Measurements from ENCODE around the gene CIBAR2.

Gene CIBAR2

DNA sequence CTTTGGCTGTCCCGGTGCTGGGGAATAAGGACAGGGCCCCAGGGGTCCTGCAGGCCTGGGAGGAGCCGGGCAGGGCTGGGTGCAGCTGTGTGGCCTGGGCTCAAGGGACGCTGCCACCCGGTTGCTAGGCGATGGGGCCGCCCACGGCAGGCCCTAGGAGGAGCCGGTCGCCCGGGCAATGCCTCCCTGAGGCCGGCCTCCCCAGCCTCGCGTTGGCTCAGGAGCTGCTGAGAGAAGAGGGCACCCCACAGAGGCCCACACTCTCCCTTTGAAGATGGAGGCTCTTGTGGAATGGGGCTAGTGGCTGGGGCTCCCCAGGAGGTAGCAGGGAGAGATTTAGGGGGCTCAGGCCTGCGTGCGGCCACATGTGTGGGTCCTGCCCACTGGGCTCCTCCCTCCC is at the start of gene CIBAR2:
TSS of gene CIBAR2 (minus strand) at position 109 of the 400 bp plus-strand sequence. CDS start 120 bp downstream, outside the sequence.
- Histone ChIP-seq H3K27me3 (ENCODE audit: low read depth, low read length) (no peaks in the 10 kb centered on the region), H3K27ac (ENCODE audit: low read length) (no peak within 1 kb of the TSS), H3K4me1 (ENCODE audit: control insufficient read depth in 1 of 2, insufficient read depth in 2 of 2, low read length in 2 of 2) (no peaks in the 10 kb centered on the region), H3K4me3 (ENCODE audit: low read depth in 1 of 2, low read length in 2 of 2) (no peak within 1 kb of the TSS), H3K36me3 (ENCODE audit: control insufficient read depth in 1 of 2, insufficient read depth in 2 of 2, low read length in 2 of 2) (no peaks in the 10 kb centered on the region), H3K9me3 (ENCODE audit: control insufficient read depth in 1 of 2, low read length in 2 of 2) (no peaks in the 10 kb centered on the region)

GRCh38 chr16:85159179-85159980 is 47.1 kb upstream of the CIBAR2 start:
- H3K27ac ChIP-seq (ENCODE audit: low read length): no peak overlapping the region
- H3K9me3 ChIP-seq (ENCODE audit: control insufficient read depth in 1 of 2, low read length in 2 of 2): no peaks in the 10 kb centered on the region
- no peak overlapping the region for H3K4me3 ChIP-seq (ENCODE audit: low read depth in 1 of 2, low read length in 2 of 2)
- peaks cover 6 to 30% of the 10 kb centered on the region in 2 donors for H3K4me1 ChIP-seq (ENCODE audit: control insufficient read depth in 1 of 2, insufficient read depth in 2 of 2, low read length in 2 of 2)
- no peaks in the 10 kb centered on the region for H3K27me3 ChIP-seq (ENCODE audit: low read depth, low read length)
- H3K36me3 ChIP-seq (ENCODE audit: control insufficient read depth in 1 of 2, insufficient read depth in 2 of 2, low read length in 2 of 2): no peaks in the 10 kb centered on the region

GRCh38 chr16:85158743-85159178 is 46.5 kb upstream of the CIBAR2 start:
- no peaks in the 10 kb centered on the region for H3K9me3 ChIP-seq (ENCODE audit: control insufficient read depth in 1 of 2, low read length in 2 of 2)
- no peaks in the 10 kb centered on the region for H3K36me3 ChIP-seq (ENCODE audit: control insufficient read depth in 1 of 2, insufficient read depth in 2 of 2, low read length in 2 of 2)
- peaks cover 6 to 28% of the 10 kb centered on the region in 2 donors for H3K4me1 ChIP-seq (ENCODE audit: control insufficient read depth in 1 of 2, insufficient read depth in 2 of 2, low read length in 2 of 2)
- no peak overlapping the region for H3K4me3 ChIP-seq (ENCODE audit: low read depth in 1 of 2, low read length in 2 of 2)
- H3K27ac ChIP-seq (ENCODE audit: low read length): no peak overlapping the region
- no peaks in the 10 kb centered on the region for H3K27me3 ChIP-seq (ENCODE audit: low read depth, low read length)

GRCh38 chr16:85157813-85158742 is 45.8 kb upstream of the CIBAR2 start:
- Histone ChIP-seq H3K27me3 (ENCODE audit: low read depth, low read length) (no peaks in the 10 kb centered on the region), H3K9me3 (ENCODE audit: control insufficient read depth in 1 of 2, low read length in 2 of 2) (no peaks in the 10 kb centered on the region), H3K27ac (ENCODE audit: low read length) (no peak overlapping the region), H3K4me3 (ENCODE audit: low read depth in 1 of 2, low read length in 2 of 2) (no peak overlapping the region), H3K36me3 (ENCODE audit: control insufficient read depth in 1 of 2, insufficient read depth in 2 of 2, low read length in 2 of 2) (no peaks in the 10 kb centered on the region), H3K4me1 (ENCODE audit: control insufficient read depth in 1 of 2, insufficient read depth in 2 of 2, low read length in 2 of 2) (peaks cover 6 to 22% of the 10 kb centered on the region in 2 donors)

- H3K27ac ChIP-seq (ENCODE audit: low read length): no peak overlapping the region
- no peaks in the 10 kb centered on the region for H3K27me3 ChIP-seq (ENCODE audit: low read depth, low read length)
- no peak overlapping the region for H3K4me3 ChIP-seq (ENCODE audit: low read depth in 1 of 2, low read length in 2 of 2)
- H3K4me1 ChIP-seq (ENCODE audit: control insufficient read depth in 1 of 2, insufficient read depth in 2 of 2, low read length in 2 of 2): peaks cover 6 to 20% of the 10 kb centered on the region in 2 donors
- no peaks in the 10 kb centered on the region for H3K9me3 ChIP-seq (ENCODE audit: control insufficient read depth in 1 of 2, low read length in 2 of 2)
- no peaks in the 10 kb centered on the region for H3K36me3 ChIP-seq (ENCODE audit: control insufficient read depth in 1 of 2, insufficient read depth in 2 of 2, low read length in 2 of 2)
Observed at GRCh38 chr16:85157372-85157771, 45.1 kb upstream of the CIBAR2 start.

DNA sequence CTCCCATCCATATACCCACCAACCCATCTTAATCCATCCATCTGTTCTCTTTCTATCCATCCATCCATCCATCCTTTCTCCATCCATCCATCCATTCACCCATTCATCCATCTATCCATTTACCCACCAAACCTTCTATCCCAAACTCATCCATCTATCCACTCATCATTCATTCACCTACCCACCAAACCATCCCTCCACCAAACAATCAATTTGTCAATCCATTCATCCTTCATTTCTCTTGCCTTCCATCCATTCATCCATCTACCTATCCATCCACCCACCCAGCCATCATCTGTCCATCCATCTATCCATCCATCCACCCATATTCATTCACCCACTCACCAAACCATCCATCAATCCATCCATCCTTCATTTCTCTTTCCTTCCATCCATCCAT is 44.6 kb upstream of the CIBAR2 start:
- no peaks in the 10 kb centered on the region for H3K27me3 ChIP-seq (ENCODE audit: low read depth, low read length)
- H3K9me3 ChIP-seq (ENCODE audit: control insufficient read depth in 1 of 2, low read length in 2 of 2): no peaks in the 10 kb centered on the region
- no peak overlapping the region for H3K27ac ChIP-seq (ENCODE audit: low read length)
- H3K4me1 ChIP-seq (ENCODE audit: control insufficient read depth in 1 of 2, insufficient read depth in 2 of 2, low read length in 2 of 2): peaks cover 6 to 20% of the 10 kb centered on the region in 2 donors
- H3K4me3 ChIP-seq (ENCODE audit: low read depth in 1 of 2, low read length in 2 of 2): no peak overlapping the region
- H3K36me3 ChIP-seq (ENCODE audit: control insufficient read depth in 1 of 2, insufficient read depth in 2 of 2, low read length in 2 of 2): no peaks in the 10 kb centered on the region

DNA sequence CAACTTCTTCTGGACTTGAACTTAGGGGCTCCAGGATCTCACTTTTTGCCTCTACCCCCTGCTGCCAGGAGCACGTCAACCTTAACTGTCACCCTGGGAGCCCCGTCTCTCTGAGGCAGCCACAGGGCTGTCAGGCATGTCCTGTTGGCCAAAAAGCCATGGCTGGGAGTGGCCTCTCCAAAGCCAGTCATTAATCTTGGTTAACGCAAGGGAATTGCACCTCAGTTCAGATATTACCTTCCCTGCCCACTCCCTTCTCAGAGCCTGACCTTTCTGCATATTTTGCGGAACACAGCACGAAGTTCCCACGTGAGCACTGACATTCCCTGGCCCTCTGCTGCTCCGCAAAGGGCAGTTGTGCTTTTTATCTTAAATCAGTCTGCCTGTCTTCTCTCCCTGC is 44.2 kb upstream of the CIBAR2 start:
- Histone ChIP-seq H3K4me1 (ENCODE audit: control insufficient read depth in 1 of 2, insufficient read depth in 2 of 2, low read length in 2 of 2) (peaks cover 7 to 20% of the 10 kb centered on the region in 2 donors), H3K27me3 (ENCODE audit: low read depth, low read length) (no peaks in the 10 kb centered on the region), H3K27ac (ENCODE audit: low read length) (no peak overlapping the region), H3K4me3 (ENCODE audit: low read depth in 1 of 2, low read length in 2 of 2) (no peak overlapping the region), H3K36me3 (ENCODE audit: control insufficient read depth in 1 of 2, insufficient read depth in 2 of 2, low read length in 2 of 2) (no peaks in the 10 kb centered on the region), H3K9me3 (ENCODE audit: control insufficient read depth in 1 of 2, low read length in 2 of 2) (no peaks in the 10 kb centered on the region)

- Histone ChIP-seq H3K27me3 (ENCODE audit: low read depth, low read length) (no peaks in the 10 kb centered on the region), H3K27ac (ENCODE audit: low read length) (no peak overlapping the region), H3K4me3 (ENCODE audit: low read depth in 1 of 2, low read length in 2 of 2) (no peak overlapping the region), H3K9me3 (ENCODE audit: control insufficient read depth in 1 of 2, low read length in 2 of 2) (no peaks in the 10 kb centered on the region), H3K36me3 (ENCODE audit: control insufficient read depth in 1 of 2, insufficient read depth in 2 of 2, low read length in 2 of 2) (no peaks in the 10 kb centered on the region), H3K4me1 (ENCODE audit: control insufficient read depth in 1 of 2, insufficient read depth in 2 of 2, low read length in 2 of 2) (peaks cover 5 to 28% of the 10 kb centered on the region in 2 donors)
Observed at GRCh38 chr16:85153656-85154091, 41.4 kb upstream of the CIBAR2 start.

GRCh38 chr16:85153046-85153445 is 40.8 kb upstream of the CIBAR2 start:
- Histone ChIP-seq H3K27ac (ENCODE audit: low read length) (no peak overlapping the region), H3K4me1 (ENCODE audit: control insufficient read depth in 1 of 2, insufficient read depth in 2 of 2, low read length in 2 of 2) (peaks cover 5 to 25% of the 10 kb centered on the region in 2 donors), H3K27me3 (ENCODE audit: low read depth, low read length) (no peaks in the 10 kb centered on the region), H3K9me3 (ENCODE audit: control insufficient read depth in 1 of 2, low read length in 2 of 2) (no peaks in the 10 kb centered on the region), H3K36me3 (ENCODE audit: control insufficient read depth in 1 of 2, insufficient read depth in 2 of 2, low read length in 2 of 2) (no peaks in the 10 kb centered on the region), H3K4me3 (ENCODE audit: low read depth in 1 of 2, low read length in 2 of 2) (no peak overlapping the region)

GRCh38 chr16:85152414-85153030 is 40.2 kb upstream of the CIBAR2 start:
- Histone ChIP-seq H3K4me1 (ENCODE audit: control insufficient read depth in 1 of 2, insufficient read depth in 2 of 2, low read length in 2 of 2) (peaks cover 5 to 24% of the 10 kb centered on the region in 2 donors), H3K27ac (ENCODE audit: low read length) (no peak overlapping the region), H3K27me3 (ENCODE audit: low read depth, low read length) (no peaks in the 10 kb centered on the region), H3K4me3 (ENCODE audit: low read depth in 1 of 2, low read length in 2 of 2) (no peak overlapping the region), H3K9me3 (ENCODE audit: control insufficient read depth in 1 of 2, low read length in 2 of 2) (no peaks in the 10 kb centered on the region), H3K36me3 (ENCODE audit: control insufficient read depth in 1 of 2, insufficient read depth in 2 of 2, low read length in 2 of 2) (no peaks in the 10 kb centered on the region)

Measured in muscle layer of duodenum (tissue), 2 donors.